Uterus (tissue), 4 donors: ENCODE measurements around the gene NKX2-2. TPM values are rescaled to one million over a fixed set of nuclear protein-coding genes. Genes with fewer than 3 reads are reported as not detected.
"Not testable (repeated sequence)": the region's sequence is repeated elsewhere in the genome, so short reads cannot be mapped to it uniquely, and the experiment has no call there.

Experiments used
- DNase-seq, 2 donors: peaks; one replicate each; pipeline ENCODE4 v3.0.0-alpha.2; 2019 to 2020
- H3K27ac ChIP-seq, 2 donors: fragments of 200-600 bp; sonication (generic); 1 replicate in 1 of 2; 2 replicates in 1 of 2; pipeline ENCODE4 v1.5.1; 2016 to 2018
- H3K27me3 ChIP-seq, 2 donors: fragments of 200-600 bp; sonication (generic); one replicate each; pipeline ENCODE4 v1.5.1; 2018 to 2019; ENCODE audit warnings: control low read depth in 1 of 2
- H3K36me3 ChIP-seq, 2 donors: fragments of 200-600 bp; sonication (generic); one replicate each; pipeline ENCODE4 v1.5.1; 2019; ENCODE audit warnings: control low read depth in 1 of 2
- H3K4me1 ChIP-seq, 2 donors: fragments of 200-600 bp; sonication (generic); one replicate each; pipeline ENCODE4 v1.5.1; 2018 to 2019; ENCODE audit warnings: control low read depth in 1 of 2
- H3K4me3 ChIP-seq, 2 donors: fragments of 200-600 bp; sonication (generic); 1 replicate in 1 of 2; 2 replicates in 1 of 2; pipeline ENCODE4 v1.5.1; 2018 to 2019; ENCODE audit warnings: mild to moderate bottlenecking in 1 of 2
- H3K9me3 ChIP-seq, 2 donors: fragments of 200-600 bp; sonication (generic); one replicate each; pipeline ENCODE4 v1.5.1; 2019; ENCODE audit warnings: control low read depth in 1 of 2
- POLR2A ChIP-seq, 2 donors: fragments of 450-650 bp; IDR thresholded peaks; one replicate each; pipeline ENCODE4 v1.6.1; 2016; ENCODE audit warnings: antibody characterized with exemption in 2 of 2, mild to moderate bottlenecking in 1 of 2, moderate library complexity in 1 of 2
- intact Hi-C: fragments of 100-400 bp; cut with DNase I; formaldehyde crosslinking; loops from one replicate; pipeline ENCODE4 v1.15.1; 2023; ENCODE audit warnings: low total_unique reads
- total RNA-seq, 4 donors: library from RNA; depleted of rRNA in 3 of 4; stranded (reverse); fragments of >200 nt in 3 of 4; gene quantifications; one replicate each; pipeline versions ENCODE4 v1.1.0 to v1.2.4, GENCODE V29; 2014 to 2023
- TF ChIP-seq, protein P1 (sequence below), 4 experiments: fragments of 200-600 bp in 2 of 4; fragments of 450-650 bp in 2 of 4; sonication (generic) in 2 of 4; IDR thresholded peaks; one replicate each; pipeline ENCODE4 v1.5.1; 2016 to 2019; ENCODE audit warnings: antibody characterized with exemption in 4 of 4, mild to moderate bottlenecking in 2 of 4, moderate library complexity in 1 of 4
- donor health status: DM: yes; HTN: yes; CAD: no.

The NKX2-2 gene
- total RNA-seq, 4 donors from 2014 or later, result not detected

DNA sequence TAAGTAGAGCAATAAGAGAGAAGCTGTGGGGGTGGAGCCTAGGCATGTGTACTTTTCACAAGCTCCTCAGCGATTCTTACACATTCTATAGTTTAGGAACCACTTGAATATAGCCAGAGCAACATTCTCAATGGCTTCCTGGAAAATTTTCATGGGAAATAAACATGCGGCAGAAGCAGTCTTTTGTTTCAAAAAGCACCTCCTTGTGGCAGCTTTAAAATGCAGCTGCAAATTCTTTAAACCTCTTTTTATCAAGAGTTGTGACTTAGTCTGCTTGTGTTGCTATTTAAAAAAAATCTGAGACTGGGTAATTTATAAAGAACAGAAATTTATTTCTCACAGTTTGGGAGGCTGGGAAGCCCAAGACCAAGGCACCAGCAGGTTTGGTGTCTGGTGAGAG is 23.8 kb downstream of the NKX2-2 start:
- Histone ChIP-seq H3K27me3 (peaks cover 0 to 5% of the 10 kb centered on the region in 2 donors), H3K27ac (no peak overlapping the region), H3K9me3 (no peaks in the 10 kb centered on the region), H3K36me3 (no peaks in the 10 kb centered on the region), H3K4me3 (no peak overlapping the region), H3K4me1 (no peaks in the 10 kb centered on the region)
- intact Hi-C loops, result no loop called here
- no peak for DNase-seq
- TF ChIP-seq, protein P1, sequence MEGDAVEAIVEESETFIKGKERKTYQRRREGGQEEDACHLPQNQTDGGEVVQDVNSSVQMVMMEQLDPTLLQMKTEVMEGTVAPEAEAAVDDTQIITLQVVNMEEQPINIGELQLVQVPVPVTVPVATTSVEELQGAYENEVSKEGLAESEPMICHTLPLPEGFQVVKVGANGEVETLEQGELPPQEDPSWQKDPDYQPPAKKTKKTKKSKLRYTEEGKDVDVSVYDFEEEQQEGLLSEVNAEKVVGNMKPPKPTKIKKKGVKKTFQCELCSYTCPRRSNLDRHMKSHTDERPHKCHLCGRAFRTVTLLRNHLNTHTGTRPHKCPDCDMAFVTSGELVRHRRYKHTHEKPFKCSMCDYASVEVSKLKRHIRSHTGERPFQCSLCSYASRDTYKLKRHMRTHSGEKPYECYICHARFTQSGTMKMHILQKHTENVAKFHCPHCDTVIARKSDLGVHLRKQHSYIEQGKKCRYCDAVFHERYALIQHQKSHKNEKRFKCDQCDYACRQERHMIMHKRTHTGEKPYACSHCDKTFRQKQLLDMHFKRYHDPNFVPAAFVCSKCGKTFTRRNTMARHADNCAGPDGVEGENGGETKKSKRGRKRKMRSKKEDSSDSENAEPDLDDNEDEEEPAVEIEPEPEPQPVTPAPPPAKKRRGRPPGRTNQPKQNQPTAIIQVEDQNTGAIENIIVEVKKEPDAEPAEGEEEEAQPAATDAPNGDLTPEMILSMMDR (IDR thresholded peaks at IDR 0.05), result no peak
- TF ChIP-seq POLR2A (IDR thresholded peaks at IDR 0.05), result no peak

DNA sequence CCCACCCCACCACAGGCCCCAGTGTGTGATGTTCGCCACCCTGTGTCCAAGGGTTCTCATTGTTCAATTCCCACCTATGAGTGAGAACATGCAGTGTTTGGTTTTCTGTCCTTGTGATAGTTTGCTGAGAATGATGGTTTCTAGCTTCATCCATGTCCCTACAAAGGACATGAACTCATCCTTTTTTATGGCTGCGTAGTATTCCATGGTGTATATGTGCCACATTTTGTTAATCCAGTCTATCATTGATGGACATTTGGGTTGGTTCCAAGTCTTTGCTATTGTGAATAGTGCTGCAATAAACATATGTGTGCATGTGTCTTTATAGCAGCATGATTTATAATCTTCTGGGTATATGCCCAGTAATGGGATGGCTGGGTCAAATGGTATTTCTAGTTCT is 33.7 kb downstream of the NKX2-2 start:
- DNase-seq, H3K27ac ChIP-seq, H3K27me3 ChIP-seq, H3K36me3 ChIP-seq, intact Hi-C loops, H3K4me3 ChIP-seq, H3K4me1 ChIP-seq, H3K9me3 ChIP-seq: not testable (repeated sequence)

DNA sequence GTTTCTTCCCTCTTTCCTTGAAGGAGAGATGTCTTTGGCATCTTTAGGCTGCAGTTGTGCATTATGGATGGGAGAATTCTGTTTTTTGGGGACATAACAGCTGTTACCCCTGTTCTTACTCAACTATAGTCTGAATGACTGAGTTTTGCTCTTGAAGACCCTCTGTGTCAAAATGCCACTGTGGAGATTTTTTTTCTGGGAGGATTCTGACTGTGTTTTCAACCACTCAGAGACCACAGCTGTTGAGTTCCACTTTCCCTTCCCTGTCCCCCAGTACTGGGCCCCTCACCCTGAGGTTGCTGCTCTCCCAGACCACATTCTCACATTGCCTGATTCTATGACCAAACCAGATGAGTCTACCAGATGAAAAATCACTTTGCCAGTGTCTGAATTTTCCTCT is 48.1 kb downstream of the NKX2-2 start:
- H3K4me3 ChIP-seq, result no peak overlapping the region
- H3K36me3 ChIP-seq, result no peaks in the 10 kb centered on the region
- no peaks in the 10 kb centered on the region for H3K27me3 ChIP-seq
- DNase-seq, result no peak
- no peak for TF ChIP-seq POLR2A (IDR thresholded peaks at IDR 0.05)
- TF ChIP-seq, protein P1 (IDR thresholded peaks at IDR 0.05), result no peak
- H3K9me3 ChIP-seq, result no peaks in the 10 kb centered on the region
- intact Hi-C loops, result no loop called here
- H3K27ac ChIP-seq, result no peak overlapping the region
- no peaks in the 10 kb centered on the region for H3K4me1 ChIP-seq

DNA sequence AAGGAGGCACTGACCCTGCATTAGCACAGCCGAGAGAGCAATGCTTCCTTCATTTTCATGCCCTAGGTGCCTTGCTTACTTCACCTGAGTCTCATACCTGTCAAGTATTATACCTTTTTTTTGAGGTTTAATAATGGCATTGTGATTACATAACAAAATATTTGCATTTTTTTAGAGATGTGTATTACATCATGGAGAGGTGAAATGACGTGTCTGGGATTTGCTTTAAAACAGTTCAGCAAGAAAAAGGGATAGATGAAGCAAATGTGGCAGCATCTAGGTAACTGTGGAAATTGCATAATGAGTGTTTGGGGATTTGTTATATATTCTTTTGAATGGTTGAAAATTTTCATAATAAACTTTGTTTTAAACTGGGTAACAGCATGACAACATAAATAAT is 48.9 kb downstream of the NKX2-2 start:
- H3K27ac ChIP-seq, result no peak overlapping the region
- no peak for DNase-seq
- H3K9me3 ChIP-seq, result no peaks in the 10 kb centered on the region
- intact Hi-C loops, result no loop called here
- H3K4me3 ChIP-seq, result no peak overlapping the region
- H3K27me3 ChIP-seq, result no peaks in the 10 kb centered on the region
- no peaks in the 10 kb centered on the region for H3K36me3 ChIP-seq
- H3K4me1 ChIP-seq, result no peaks in the 10 kb centered on the region
- TF ChIP-seq, protein P1 (IDR thresholded peaks at IDR 0.05), result no peak
- no peak for TF ChIP-seq POLR2A (IDR thresholded peaks at IDR 0.05)

Other genes with a start within 250 kb of the NKX2-2 start
- gene XRN2, start 210.7 kb downstream of the NKX2-2 start, total RNA-seq, result 100 to 1,000 TPM in 1 of 4 donors, 10 to 100 TPM in 3; 32.6 to 100 (median 51.7) TPM
- gene NKX2-4, start 116.5 kb downstream of the NKX2-2 start, total RNA-seq, result not detected
- gene PAX1, start 191.6 kb upstream of the NKX2-2 start, total RNA-seq, result not detected